Right renal pelvis (tissue), 4 donors: ENCODE measurements around the gene CRYGC. TPM values are rescaled to one million over a fixed set of nuclear protein-coding genes. Genes with fewer than 3 reads are reported as not detected.

Source experiments
- DNase-seq, 4 donors: peaks; one replicate each; pipeline ENCODE4 v3.0.0-alpha.2; 2013; ENCODE audit warnings: low read depth in 4 of 4, low spot score in 3 of 4, missing footprints in 1 of 4
- polyA plus RNA-seq, 4 donors: library from polyadenylated mRNA; unstranded; fragments of 120-200 nt; gene quantifications; one replicate each; pipeline ENCODE4 v1.2.1, GENCODE V29; 2013; ENCODE audit not compliant: insufficient read length in 4 of 4

Gene CRYGC
- polyA plus RNA-seq, 4 donors = not detected

GRCh38 chr2:208098267-208098666, 31.4 kb downstream of the CRYGC start:
- DNase-seq = no peak

DNA sequence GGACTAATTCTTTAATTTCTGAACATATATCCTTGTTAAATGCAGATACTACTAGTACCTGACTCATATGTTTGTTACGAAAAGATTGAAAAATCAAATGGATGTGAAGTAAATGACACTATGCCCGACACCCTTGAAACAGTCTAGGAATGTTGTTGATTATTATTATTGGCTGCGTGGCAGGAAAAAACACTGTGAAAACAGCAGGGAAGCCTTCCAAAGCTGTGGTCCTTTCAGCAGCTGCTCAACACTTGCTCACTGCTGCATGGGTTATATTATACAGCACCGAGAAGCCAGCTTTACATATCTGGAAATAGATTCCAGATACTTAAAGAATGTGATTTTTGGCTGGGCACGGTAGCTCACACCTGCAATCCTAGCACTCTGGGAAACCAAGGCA, 31.8 kb downstream of the CRYGC start:
- DNase-seq = no peak

GRCh38 chr2:208097313-208097712, 32.3 kb downstream of the CRYGC start:
- no peak for DNase-seq

GRCh38 chr2:208096080-208096479, 33.5 kb downstream of the CRYGC start:
- no peak for DNase-seq

- DNase-seq = no peak
Measured at GRCh38 chr2:208093128-208093527, 36.5 kb downstream of the CRYGC start.

- DNase-seq = no peak
Measured at GRCh38 chr2:208092093-208092832, 37.4 kb downstream of the CRYGC start.

DNA sequence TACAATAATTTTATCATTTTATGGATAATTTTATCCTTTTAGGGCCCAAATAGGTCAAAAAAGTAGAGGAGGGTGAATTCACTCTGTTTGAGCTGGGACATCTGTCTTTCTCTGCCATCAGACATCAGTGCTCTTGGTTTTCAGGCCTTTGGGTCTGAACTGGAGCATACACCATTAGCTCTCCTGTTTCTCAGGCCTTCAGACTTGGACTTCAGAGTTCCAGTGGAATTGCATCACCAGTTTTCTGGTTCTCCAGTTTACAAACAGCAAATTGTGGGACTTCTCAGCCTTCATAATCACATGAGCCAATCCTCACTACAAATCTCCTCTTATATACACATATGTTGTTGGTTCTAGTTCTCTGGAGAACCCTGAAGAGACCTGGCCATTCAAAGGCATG, 39.2 kb downstream of the CRYGC start:
- DNase-seq = no peak

- no peak for DNase-seq
Measured at GRCh38 chr2:208086029-208086428, 43.6 kb downstream of the CRYGC start.

- no peak for DNase-seq
Measured at GRCh38 chr2:208083807-208084206, 45.8 kb downstream of the CRYGC start.

Other genes starting within 250 kb of the CRYGC start
- 10 to 100 TPM; 12.4 to 17.4 (median 13.3) TPM for gene PLEKHM3, start 104.3 kb downstream of the CRYGC start, polyA plus RNA-seq
- under 1 TPM in 1 of 4 donors, not detected in 3; 0.42 TPM for gene CRYGD, start 5.3 kb downstream of the CRYGC start, polyA plus RNA-seq
- not detected for gene CRYGB, start 16.3 kb upstream of the CRYGC start, polyA plus RNA-seq
- gene CRYGA, start 33.8 kb upstream of the CRYGC start, polyA plus RNA-seq = not detected
- under 1 TPM in 3 of 4 donors, not detected in 1; 0.17 to 0.50 (median 0.31) TPM for gene C2orf80, start 60.2 kb upstream of the CRYGC start, polyA plus RNA-seq
- gene IDH1, start 125.2 kb upstream of the CRYGC start, polyA plus RNA-seq = 100 to 1,000 TPM in 2 of 4 donors, 10 to 100 TPM in 2; 94.1 to 125 (median 99.0) TPM
- 10 to 100 TPM; 22.7 to 28.0 (median 27.2) TPM for gene PIKFYVE, start 136.4 kb upstream of the CRYGC start, polyA plus RNA-seq